Ammon's horn (tissue), 1 donor: Measurements from ENCODE around the gene CDNF.

Experiments used
- DNase-seq: peaks from one replicate; pipeline ENCODE4 v3.0.0-alpha.2; 2016; ENCODE audit warnings: low spot score

The CDNF gene

DNA sequence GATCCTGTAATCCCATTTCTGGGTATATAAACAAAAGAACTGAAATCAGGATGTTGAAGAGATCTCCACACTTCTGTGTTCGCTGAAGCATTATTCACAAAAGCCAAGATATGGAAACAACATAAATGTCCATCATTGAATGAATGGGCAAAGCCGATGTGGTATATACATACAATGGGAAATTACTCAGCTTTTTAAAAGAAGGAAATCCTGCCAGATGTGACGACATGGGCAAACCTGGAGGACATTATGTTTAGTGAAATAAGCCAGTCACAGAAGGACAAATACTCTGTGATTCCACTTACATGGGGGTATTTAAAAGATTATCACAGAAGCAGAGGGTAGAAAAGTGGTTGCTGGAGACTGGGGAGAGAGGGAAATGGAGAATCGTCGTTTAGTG is 39.2 kb downstream of the CDNF start:
- no peak for DNase-seq

DNA sequence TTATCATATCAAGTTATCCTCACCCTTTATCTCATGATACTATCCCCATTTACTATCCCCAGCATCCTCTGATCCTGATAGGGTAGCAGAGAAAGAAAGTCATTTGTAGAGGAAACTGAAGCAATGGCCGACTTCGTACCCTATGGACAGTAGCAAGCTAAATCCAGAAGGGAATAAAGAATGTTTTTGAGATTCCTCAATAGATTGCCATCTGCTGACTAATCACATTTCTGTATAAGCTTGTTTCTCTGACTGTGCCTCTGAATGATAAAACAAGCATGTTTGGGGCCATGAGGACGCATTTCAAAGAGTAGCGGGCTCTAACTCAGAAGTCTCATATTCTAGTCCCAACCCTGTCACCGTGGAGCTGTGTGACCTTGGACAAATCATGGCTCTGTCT is 49.9 kb downstream of the CDNF start:
- no peak for DNase-seq

DNA sequence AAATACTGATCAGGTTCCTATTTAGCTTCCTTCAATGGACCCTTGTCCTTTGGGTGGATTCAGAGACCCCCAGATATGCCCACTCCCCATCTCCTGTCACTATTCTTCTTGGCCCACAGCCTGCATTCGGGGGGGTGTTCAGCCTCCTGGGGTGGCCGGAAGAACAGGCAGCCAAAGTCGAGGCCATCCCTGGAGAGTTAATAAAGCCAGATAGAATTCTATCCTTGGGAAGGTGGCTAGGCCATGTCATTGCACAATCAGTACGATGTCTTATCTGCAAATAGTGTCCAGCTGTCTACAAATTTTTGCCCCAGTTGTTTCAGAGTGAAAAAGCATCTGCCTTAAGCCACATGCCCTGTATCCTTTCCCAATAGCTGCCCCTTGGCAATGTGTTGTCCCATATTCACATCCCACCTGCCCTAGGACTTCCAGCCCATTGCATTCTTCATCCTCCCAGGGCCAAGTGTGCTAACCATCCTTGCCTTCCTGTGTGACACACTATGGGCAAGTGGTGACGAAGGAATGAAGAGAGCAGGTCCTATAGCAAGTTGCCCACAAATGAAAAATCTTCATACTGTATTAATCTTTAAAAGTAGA is 53.3 kb downstream of the CDNF start:
- DNase-seq: no peak

DNA sequence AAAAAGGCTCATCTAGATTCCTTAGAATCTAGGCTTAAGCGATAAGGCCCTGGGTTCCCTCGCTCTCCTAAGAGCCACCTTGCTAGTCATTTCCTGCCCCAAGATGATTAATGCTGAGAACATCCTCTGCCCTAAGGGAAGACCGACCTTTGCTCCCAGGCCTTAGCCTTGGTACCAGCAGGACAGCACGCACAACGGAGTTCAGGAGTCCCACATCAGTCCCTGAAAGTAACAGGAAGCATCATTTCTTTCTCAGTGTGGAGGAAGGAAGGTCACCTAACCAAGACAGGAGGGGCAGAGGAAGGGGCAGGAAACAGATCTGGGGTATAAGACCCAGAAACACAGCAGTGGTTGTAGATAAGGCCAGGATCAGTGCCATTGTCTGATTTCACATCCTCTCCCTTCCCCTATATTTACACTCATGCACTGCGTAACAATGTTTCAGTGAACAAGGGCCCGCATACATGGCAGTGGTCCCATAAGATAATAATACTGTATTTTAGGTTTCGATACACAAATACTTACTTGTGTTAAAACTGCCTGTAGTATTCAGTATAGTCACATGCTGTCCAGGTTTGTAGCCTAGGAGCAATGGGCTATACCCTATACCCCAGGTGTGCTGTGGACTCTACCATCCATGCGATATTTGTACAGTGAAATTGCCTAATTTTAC is 55.0 kb downstream of the CDNF start:
- DNase-seq: no peak

DNA sequence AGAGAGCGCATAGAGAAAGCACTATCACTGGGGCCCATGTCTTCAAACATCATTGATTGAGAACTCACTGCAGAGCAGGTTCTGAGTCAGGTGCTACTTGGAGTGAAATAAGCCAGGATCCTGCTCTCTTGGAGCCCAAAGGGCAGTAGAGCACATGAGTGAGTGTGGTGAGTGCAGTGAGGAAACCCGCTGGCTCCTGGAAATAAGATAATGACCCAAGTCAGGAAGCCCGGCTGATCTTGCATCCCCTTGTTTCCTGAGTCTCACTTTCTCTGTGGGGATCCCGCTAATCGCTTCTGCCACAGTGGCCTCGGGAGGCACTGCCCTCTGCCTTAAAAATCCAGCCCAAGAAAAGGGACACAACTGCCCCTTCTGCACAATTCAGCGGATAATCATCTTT is 56.1 kb downstream of the CDNF start:
- no peak for DNase-seq

DNA sequence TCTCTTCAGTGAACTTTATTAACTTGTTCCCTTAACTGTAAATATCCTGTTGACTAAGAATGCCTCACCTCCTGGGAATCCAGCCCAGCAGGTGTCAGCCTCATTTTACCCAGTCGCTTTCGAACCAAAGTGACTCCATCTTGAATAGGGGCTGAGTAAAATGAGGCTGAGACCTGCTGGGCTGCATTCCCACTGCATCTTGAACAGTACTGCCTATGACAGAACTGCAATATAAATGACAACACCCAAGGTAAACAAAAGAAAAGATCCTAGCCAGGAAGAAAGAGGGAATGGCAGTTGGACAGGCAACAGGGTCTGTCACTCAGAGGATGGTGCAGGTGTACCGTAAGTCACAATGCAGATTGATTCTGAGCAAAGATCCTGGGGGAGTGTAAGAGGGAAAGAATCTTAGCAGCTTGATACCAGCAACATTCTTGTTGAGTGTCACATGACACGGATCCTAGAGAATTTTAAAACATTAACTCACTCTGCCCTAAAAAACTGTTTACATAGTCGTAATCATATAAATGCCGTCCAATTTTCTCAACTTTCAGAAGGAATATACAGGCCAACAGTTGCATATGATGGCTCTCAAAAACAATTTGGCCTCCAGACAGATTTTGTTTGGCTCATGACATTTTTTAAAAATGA is 58.7 kb downstream of the CDNF start:
- no peak for DNase-seq

DNA sequence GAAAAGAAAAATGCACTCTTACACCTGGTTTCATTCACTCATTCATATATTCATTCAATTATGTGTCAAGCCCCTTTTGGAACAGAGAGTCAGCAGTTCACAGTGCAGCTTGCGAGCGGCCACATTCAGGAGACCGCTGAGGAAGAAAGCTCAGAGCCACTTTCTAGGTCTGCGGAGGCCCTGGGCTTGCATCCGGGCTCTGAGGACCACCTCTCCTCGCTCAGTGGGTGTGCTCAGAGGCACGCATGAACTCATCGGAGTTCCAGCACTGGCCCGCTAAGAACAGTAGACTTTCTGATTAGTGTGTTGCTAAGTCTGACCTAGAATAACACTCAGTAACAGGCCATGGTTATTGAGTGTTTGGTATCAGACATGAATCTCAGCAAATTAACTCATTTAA is 61.3 kb downstream of the CDNF start:
- no peak for DNase-seq

DNA sequence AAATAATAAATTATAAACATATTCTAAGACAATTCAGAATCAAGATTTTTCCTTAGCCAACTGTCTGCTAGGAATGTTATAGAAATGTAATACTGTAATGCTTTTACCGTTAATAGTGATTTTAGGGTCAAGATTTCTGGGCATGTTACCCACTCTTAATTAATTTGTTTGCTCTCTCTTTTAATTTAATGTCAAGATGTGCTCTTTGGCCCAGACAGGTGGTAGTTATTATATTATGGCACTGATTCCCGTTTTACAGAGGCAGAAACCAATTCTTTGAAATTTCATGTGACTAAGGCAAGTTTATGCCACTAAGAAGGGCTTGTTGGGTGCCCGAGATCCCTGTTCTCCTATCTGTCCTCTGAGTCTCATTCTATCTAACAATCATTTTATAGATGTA is 62.2 kb downstream of the CDNF start:
- DNase-seq: no peak

DNA sequence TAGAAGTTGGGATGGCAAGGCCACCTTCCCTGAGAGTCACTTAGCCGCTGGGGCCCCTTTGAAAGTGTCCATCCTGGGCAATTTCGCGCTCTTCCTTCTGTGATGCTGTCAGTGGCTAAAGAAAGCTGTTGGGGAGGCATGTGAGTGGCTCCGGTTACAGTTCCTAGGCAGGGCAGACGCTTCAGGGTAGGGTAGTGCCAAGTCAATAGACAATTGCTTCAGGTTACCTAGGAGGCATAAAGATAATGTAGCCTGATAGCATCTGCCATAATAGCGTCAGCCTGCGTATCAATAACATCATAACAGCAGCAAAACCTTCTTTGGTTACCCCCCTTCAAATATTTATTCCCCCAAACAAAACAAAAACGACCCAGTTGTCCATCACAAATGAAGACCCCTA is 63.0 kb downstream of the CDNF start, which contains the start of gene FAM107B:
FAM107B (minus strand) TSS at position 101 of the 400 bp plus-strand sequence. CDS start 234 bp downstream, outside the sequence.
- no peak for DNase-seq

DNA sequence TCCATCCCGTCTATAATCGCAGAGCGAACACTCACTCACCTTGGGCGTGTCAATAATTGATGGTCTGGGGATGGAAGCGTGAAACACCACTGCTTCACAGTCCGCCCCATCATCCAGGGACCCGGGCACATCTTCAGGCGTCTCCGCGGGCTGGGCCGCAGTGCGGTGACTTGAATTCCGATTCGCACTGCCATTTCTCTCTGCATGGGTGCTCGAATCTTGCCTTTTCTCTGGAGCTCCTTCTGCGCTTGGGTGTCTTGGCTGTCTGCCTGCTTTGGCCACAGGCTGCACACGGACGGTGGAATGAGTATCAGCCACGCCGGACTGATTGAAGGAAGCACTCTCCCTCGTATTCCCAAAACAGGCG is 63.6 kb downstream of the CDNF start:
- no peak for DNase-seq

DNA sequence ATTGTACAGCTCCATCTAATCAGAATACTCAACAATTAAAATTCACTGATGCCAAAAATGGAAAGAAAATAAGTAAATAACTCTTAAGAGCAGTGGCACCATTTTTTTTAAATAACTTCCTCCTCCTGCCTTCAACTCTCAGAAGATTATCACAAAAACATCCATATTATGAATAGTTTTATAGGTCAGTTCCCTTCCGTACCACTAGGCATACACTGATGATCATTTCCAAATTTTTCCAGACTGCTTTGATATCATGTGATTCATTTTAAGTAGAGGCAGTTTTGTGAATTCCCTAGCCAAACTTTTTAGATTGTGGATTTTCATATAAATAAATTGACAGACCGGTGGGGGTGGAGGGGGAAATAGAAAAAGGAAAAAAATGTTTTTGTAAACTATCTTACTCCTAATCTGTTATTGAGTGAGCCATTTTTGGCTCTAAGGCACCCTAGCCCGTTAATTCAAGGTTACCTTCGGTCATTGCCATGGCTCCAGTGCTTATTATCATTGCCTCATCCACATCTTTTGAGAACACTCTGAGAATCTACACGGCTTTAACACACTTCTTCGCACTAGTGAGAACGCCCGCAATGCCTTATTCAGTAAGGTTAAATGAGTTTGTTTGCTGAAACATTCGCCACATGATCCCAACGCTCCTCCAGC is 64.2 kb downstream of the CDNF start:
- no peak for DNase-seq

DNA sequence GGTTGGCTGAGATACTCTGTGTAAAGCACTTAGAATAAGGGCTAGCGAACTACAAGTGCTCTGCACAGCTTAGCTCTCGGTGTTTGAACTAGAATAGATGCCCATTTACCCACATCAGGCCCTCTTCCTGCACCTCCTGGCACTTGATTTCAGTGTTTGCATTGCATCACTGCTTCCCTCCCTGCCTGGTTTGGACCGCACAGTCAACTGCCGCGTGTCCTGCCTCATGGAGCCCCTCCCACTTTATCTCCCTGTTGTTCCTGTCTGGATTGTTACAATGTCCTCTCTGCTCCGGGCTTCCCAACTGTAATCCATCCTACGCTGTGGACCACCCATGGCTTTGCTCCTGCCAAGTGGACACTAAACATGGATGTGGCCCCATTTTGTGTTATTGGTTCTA is 65.4 kb downstream of the CDNF start:
- DNase-seq: no peak

DNA sequence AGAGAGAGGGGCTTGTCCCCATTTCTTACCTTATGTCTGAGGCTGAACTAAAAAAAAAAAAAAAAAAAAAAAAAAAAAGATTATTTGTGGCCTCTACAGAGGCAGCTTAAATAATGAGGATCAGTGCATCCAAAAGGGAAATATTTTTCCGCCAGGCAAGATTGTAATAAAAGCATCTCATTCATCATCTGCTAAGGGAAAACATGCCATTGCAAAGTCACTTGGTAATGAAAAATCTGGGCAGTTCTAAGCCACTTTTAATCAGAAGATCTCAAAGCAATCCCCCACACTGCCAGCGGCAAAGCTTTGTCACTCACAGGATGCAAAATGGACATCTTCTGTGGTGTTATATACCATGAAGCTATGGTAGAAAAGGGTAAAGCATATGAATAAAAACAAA is 66.9 kb downstream of the CDNF start:
- DNase-seq: no peak
